ENCODE data around the gene DLGAP4. TPM values are rescaled to one million over a fixed set of nuclear protein-coding genes. Genes with fewer than 3 reads are reported as not detected.

DLGAP4 gene
- total and polyA plus RNA-seq, 3 experiments from 2014 or later = 15.5 to 19.3 (median 19.1) TPM

DNA sequence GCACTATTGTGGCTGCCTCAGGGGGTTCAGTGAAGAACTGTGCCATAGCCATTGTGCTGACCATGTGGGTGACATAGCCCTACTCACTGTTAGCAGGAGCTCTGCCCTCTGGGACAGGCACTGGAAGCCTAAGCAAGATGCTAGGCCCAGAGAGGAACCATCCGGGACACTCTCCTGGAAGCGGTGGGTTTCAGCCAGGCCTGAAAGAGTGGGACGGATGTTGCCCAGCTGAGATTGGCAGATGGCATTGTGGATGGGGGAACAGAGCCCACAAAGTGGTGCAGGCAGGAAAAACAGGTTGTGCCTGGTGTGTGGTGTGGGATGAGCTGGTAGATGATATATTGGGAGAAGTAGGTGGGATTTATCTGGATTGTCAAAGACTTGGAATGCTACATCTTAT is 40.1 kb downstream of the DLGAP4 start:
- H3K36me3 ChIP-seq (ENCODE audit: insufficient read depth, low read length) = no peaks in the 10 kb centered on the region
- DNase-seq = no peak
- Mint-ChIP-seq H3K4me1 (no peaks in the 10 kb centered on the region), H3K4me3 (no peak overlapping the region), H3K9me3 (no peaks in the 10 kb centered on the region), H3K36me3 (no peaks in the 10 kb centered on the region), H3K27ac (no peak overlapping the region), H3K27me3 (peaks cover 10 to 24% of the 10 kb centered on the region in 2 donors)
- no peaks in the 10 kb centered on the region for H3K27me3 ChIP-seq (ENCODE audit: insufficient read depth, low read length, poor library complexity, severe bottlenecking)
- no peaks in the 10 kb centered on the region for H3K9me3 ChIP-seq (ENCODE audit: low read length)
- ChIA-PET CTCF (no interaction called here), POLR2A (no interaction called here)
- H3K4me3 ChIP-seq (ENCODE audit: low read length) = no peak overlapping the region
- no peak overlapping the region for H3K27ac ChIP-seq (ENCODE audit: low read depth, low read length)
- no peaks in the 10 kb centered on the region for H3K4me1 ChIP-seq (ENCODE audit: insufficient read depth, low read length)

DNA sequence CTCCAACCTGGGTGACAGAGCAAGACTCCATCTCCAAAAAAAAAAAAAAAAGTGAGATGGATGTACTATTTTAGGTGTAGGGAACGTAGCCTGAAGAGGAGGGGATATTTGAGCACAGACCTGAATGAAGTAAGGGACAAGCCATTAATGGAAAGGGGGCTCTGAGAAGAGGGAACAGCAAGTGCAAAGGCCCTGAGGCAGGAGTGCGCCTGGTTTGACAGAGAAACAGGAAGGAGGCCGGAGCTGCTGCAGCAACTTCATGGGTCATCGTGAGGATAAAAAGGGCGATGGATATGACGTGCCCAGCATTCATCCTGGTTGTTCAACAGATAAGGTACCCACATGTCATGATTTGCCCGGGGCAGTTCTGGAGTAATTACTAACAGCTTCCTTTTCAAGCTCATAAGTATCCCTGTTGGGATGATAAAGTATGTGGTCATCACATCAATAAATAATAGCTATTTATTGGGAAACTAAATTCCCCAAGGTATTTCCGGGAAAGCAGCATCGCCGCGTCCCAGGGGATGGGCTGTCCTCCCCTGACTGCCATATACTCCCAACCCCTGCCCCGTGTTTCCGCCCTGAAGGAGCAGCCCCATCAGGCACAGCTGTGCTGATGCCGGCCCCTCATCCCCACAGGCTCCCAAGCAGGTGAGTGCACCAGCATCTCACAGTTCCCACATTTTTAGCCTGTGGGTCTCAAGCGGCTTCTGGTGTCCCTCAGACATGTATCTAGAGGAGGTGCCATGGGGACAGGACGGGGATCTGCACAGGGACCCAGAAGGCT is 43.4 kb downstream of the DLGAP4 start:
- Mint-ChIP-seq H3K36me3 (no peaks in the 10 kb centered on the region), H3K27me3 (peaks cover 12 to 28% of the 10 kb centered on the region in 2 donors), H3K9me3 (no peaks in the 10 kb centered on the region), H3K27ac (no peak overlapping the region), H3K4me1 (no peaks in the 10 kb centered on the region), H3K4me3 (no peak overlapping the region)
- H3K36me3 ChIP-seq (ENCODE audit: insufficient read depth, low read length) = no peaks in the 10 kb centered on the region
- H3K27ac ChIP-seq (ENCODE audit: low read depth, low read length) = no peak overlapping the region
- ChIA-PET POLR2A (no interaction called here), CTCF (no interaction called here)
- no peaks in the 10 kb centered on the region for H3K4me1 ChIP-seq (ENCODE audit: insufficient read depth, low read length)
- DNase-seq = no peak
- H3K27me3 ChIP-seq (ENCODE audit: insufficient read depth, low read length, poor library complexity, severe bottlenecking) = no peaks in the 10 kb centered on the region
- H3K4me3 ChIP-seq (ENCODE audit: low read length) = no peak overlapping the region
- no peaks in the 10 kb centered on the region for H3K9me3 ChIP-seq (ENCODE audit: low read length)

DNA sequence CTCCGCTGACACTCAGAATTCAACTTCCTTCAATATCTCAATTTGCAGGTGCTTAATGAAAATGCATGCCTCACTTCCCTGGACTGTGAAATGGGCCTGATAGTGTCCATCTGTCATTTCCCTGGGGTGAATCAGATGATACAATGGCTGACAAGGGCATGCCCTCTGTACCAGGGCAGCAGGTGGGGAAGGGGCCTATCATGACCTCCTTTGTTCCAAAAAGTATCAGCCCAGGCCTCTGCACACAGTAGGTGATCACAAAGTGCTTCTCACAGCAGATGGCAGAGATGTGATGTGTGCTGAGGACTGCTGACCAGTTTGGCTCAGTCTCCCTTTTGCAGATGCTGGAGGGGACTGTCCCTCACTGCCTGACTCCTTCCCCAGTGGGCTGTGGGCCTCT is 44.3 kb downstream of the DLGAP4 start:
- Mint-ChIP-seq H3K4me3 (no peak overlapping the region), H3K4me1 (no peaks in the 10 kb centered on the region), H3K27me3 (peaks cover 10 to 28% of the 10 kb centered on the region in 2 donors), H3K9me3 (no peaks in the 10 kb centered on the region), H3K27ac (no peak overlapping the region), H3K36me3 (no peaks in the 10 kb centered on the region)
- Histone ChIP-seq H3K27me3 (ENCODE audit: insufficient read depth, low read length, poor library complexity, severe bottlenecking) (no peaks in the 10 kb centered on the region), H3K4me3 (ENCODE audit: low read length) (no peak overlapping the region), H3K4me1 (ENCODE audit: insufficient read depth, low read length) (no peaks in the 10 kb centered on the region), H3K36me3 (ENCODE audit: insufficient read depth, low read length) (no peaks in the 10 kb centered on the region), H3K9me3 (ENCODE audit: low read length) (no peaks in the 10 kb centered on the region), H3K27ac (ENCODE audit: low read depth, low read length) (no peak overlapping the region)
- POLR2A ChIA-PET = no interaction called here
- no peak for DNase-seq
- CTCF ChIA-PET = no interaction called here

DNA sequence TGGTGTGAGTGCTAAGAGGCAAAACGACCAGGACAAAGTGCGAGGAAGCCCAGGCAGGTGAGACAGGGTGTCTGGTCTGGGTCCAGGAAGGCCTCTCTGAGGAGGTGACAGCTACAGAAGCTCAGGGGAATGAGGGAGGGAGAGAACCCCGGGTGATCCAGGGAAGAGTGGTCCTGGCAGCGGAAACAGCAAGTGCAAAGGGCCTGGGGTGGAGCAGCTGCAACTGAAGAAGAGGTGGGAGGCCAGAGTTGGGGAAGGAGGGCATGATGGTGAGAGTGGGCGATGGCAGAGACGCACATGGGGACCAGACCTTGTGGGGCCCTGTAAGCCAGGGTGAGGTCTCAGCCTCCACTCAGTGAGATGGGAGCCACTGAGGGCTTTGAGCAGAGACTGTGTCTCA is 45.8 kb downstream of the DLGAP4 start:
- H3K36me3 ChIP-seq (ENCODE audit: insufficient read depth, low read length) = no peaks in the 10 kb centered on the region
- no peaks in the 10 kb centered on the region for H3K27me3 ChIP-seq (ENCODE audit: insufficient read depth, low read length, poor library complexity, severe bottlenecking)
- H3K4me3 Mint-ChIP-seq = no peak overlapping the region
- no peaks in the 10 kb centered on the region for H3K4me1 ChIP-seq (ENCODE audit: insufficient read depth, low read length)
- POLR2A ChIA-PET = no interaction called here
- DNase-seq = no peak
- peak overlapping the region in 1 of 8 donors; percentile 58 for H3K27ac Mint-ChIP-seq
- CTCF ChIA-PET = no interaction called here
- H3K4me1 Mint-ChIP-seq = no peaks in the 10 kb centered on the region
- H3K9me3 Mint-ChIP-seq = no peaks in the 10 kb centered on the region
- peaks cover 12 to 33% of the 10 kb centered on the region in 2 donors for H3K27me3 Mint-ChIP-seq
- no peak overlapping the region for H3K27ac ChIP-seq (ENCODE audit: low read depth, low read length)
- no peak overlapping the region for H3K4me3 ChIP-seq (ENCODE audit: low read length)
- H3K36me3 Mint-ChIP-seq = no peaks in the 10 kb centered on the region
- no peaks in the 10 kb centered on the region for H3K9me3 ChIP-seq (ENCODE audit: low read length)

DNA sequence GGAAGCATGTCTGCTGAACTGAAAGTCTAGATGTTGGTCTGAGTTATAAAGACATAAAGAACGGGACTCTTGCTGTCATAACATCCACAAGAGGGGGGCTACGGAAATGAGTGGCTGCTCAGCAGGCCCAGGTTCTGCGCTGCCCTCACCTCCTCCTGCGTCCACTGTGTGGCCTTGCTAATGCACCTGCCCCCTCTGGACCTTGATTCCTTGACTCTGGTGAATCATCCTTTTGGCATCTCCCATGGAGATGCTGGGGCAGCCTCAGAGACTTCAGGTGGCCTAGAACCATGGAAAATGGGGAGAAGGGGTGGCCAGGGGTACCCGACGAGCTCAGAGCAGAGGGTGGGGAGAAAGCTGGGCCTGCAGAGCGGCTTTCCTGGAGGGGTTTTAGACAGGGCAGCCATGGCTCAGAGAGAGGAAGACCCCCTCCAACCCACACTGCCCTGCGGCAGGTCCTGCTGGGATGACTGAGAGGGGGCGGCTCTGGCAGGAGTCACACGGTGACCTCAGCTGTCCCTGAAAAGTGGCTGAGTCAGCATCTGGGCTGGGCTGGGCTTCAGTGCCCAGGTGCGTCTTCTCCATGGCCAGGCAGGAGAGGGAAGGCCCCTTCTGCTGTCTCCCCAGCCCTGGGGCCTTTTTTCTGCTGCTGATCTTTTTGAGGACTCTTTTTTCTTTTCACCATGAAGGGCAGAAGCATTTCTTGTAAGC is 46.9 kb downstream of the DLGAP4 start:
- Histone ChIP-seq H3K4me3 (ENCODE audit: low read length) (no peak overlapping the region), H3K27me3 (ENCODE audit: insufficient read depth, low read length, poor library complexity, severe bottlenecking) (no peaks in the 10 kb centered on the region), H3K4me1 (ENCODE audit: insufficient read depth, low read length) (no peaks in the 10 kb centered on the region), H3K9me3 (ENCODE audit: low read length) (no peaks in the 10 kb centered on the region), H3K27ac (ENCODE audit: low read depth, low read length) (no peak overlapping the region), H3K36me3 (ENCODE audit: insufficient read depth, low read length) (no peaks in the 10 kb centered on the region)
- Mint-ChIP-seq H3K27ac (peak overlapping the region in 1 of 8 donors; percentile 65), H3K36me3 (no peaks in the 10 kb centered on the region), H3K27me3 (peaks cover 16 to 38% of the 10 kb centered on the region in 2 donors), H3K4me1 (no peaks in the 10 kb centered on the region), H3K4me3 (no peak overlapping the region), H3K9me3 (no peaks in the 10 kb centered on the region)
- POLR2A ChIA-PET = no interaction called here
- CTCF ChIA-PET = no interaction called here
- DNase-seq = no peak

DNA sequence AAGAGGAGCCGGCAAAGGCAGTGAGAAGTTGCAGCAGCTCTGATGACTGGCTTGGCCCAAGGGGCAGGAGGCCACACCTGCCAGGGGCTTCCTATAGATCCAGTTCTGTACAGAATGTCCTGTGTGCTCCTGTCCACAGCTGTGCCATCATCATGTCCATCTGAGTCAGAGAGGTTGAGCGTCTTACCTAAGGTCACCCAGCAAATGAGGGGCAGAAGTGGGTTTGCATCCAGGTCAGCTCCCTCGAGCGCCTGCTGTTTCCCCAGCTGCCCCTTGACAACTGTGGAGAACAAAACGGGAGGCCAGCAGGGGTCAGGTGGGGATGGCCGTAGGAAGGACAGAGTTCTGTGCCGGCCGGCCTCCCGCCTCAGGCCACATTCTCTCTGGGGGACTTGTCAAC is 47.6 kb downstream of the DLGAP4 start:
- no peaks in the 10 kb centered on the region for H3K27me3 ChIP-seq (ENCODE audit: insufficient read depth, low read length, poor library complexity, severe bottlenecking)
- no peaks in the 10 kb centered on the region for H3K9me3 ChIP-seq (ENCODE audit: low read length)
- Mint-ChIP-seq H3K4me1 (no peaks in the 10 kb centered on the region), H3K27ac (no peak overlapping the region), H3K9me3 (no peaks in the 10 kb centered on the region), H3K27me3 (peaks cover 16 to 41% of the 10 kb centered on the region in 2 donors), H3K36me3 (no peaks in the 10 kb centered on the region), H3K4me3 (no peak overlapping the region)
- no peak for DNase-seq
- POLR2A ChIA-PET = no interaction called here
- H3K27ac ChIP-seq (ENCODE audit: low read depth, low read length) = no peak overlapping the region
- no peak overlapping the region for H3K4me3 ChIP-seq (ENCODE audit: low read length)
- CTCF ChIA-PET = no interaction called here
- H3K36me3 ChIP-seq (ENCODE audit: insufficient read depth, low read length) = no peaks in the 10 kb centered on the region
- no peaks in the 10 kb centered on the region for H3K4me1 ChIP-seq (ENCODE audit: insufficient read depth, low read length)

DNA sequence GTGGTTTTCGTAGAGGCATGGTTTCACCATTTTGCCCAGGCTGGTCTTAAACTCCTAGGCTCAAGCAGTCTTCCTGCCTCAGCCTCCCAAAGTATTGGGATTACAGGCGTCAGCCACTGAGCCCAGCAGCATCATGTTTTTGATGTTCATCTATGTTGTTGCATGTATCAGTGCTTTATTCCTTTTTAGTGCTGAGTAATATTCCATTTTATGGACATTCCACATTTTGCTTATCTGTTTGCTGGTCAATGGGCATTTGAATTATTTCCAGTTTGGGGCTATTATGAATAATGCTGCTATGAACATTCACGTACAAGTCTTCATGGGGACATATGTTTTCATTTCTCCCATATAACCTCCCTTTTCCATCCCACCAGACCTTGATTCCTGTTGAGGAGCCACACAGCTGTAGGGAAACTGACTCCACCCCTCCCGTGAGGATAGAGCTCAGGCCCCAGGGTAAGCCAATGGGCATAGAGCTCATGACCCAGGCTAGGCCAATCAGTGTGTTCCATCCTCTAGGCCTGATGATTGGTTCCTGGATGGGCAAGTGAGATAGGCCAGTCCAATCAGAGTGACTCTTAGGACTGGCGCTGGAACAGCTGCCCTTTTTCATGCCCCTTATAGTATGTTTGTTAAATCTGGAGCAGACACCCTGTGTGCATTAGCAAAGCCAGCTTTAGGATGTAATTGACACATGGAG is 49.5 kb downstream of the DLGAP4 start:
- Mint-ChIP-seq H3K4me1 (no peaks in the 10 kb centered on the region), H3K4me3 (no peak overlapping the region), H3K9me3 (no peaks in the 10 kb centered on the region), H3K36me3 (no peaks in the 10 kb centered on the region), H3K27me3 (peaks cover 20 to 42% of the 10 kb centered on the region in 2 donors), H3K27ac (no peak overlapping the region)
- CTCF ChIA-PET = no interaction called here
- no peaks in the 10 kb centered on the region for H3K27me3 ChIP-seq (ENCODE audit: insufficient read depth, low read length, poor library complexity, severe bottlenecking)
- no peak overlapping the region for H3K27ac ChIP-seq (ENCODE audit: low read depth, low read length)
- POLR2A ChIA-PET = no interaction called here
- H3K4me3 ChIP-seq (ENCODE audit: low read length) = no peak overlapping the region
- H3K4me1 ChIP-seq (ENCODE audit: insufficient read depth, low read length) = no peaks in the 10 kb centered on the region
- no peak for DNase-seq
- H3K36me3 ChIP-seq (ENCODE audit: insufficient read depth, low read length) = no peaks in the 10 kb centered on the region
- no peaks in the 10 kb centered on the region for H3K9me3 ChIP-seq (ENCODE audit: low read length)

DNA sequence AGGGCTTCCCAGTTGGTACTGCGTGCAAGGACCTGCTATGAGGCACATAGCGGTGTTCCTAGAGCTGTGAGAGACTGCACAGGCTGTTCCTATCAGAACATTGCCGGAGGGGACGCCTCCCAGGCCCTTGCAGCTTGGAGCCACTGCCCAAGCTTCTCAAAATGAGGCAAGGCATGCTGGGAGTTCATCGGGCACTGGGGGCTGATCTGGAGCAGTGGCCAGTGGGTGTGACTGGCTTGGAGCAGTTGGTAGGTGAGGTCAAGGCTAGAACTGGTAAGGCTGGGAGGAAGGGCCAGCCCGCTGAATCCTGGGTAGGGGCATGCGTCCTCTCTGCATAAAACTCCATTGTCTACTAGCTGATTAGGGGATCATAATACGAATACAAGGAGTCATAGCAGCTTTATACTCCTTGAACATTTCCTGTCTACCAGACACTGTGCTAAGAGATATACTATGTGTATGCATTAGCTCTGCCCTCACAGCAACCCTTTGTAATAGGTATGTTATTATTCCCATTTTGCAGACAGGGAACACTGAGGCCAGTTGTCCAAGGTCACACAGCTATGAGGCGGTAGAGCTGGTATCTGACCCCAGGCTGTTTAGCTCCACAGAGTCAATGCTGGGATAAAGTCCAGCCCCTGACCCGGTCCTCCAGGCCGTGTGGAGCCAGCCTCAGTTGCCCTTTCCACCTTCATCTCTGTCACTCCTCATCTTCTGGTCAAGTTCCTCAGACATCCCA is 53.7 kb downstream of the DLGAP4 start:
- H3K4me3 Mint-ChIP-seq = no peak overlapping the region
- no peak overlapping the region for H3K27ac Mint-ChIP-seq
- Histone ChIP-seq H3K27ac (ENCODE audit: low read depth, low read length) (no peak overlapping the region), H3K9me3 (ENCODE audit: low read length) (no peaks in the 10 kb centered on the region), H3K4me1 (ENCODE audit: insufficient read depth, low read length) (no peaks in the 10 kb centered on the region), H3K4me3 (ENCODE audit: low read length) (no peak overlapping the region), H3K27me3 (ENCODE audit: insufficient read depth, low read length, poor library complexity, severe bottlenecking) (no peaks in the 10 kb centered on the region), H3K36me3 (ENCODE audit: insufficient read depth, low read length) (no peaks in the 10 kb centered on the region)
- ChIA-PET POLR2A (interaction anchor here (0.6 kb wide), 1 partner anchor 142 kb away, joined by 3 read pairs; no protein-coding TSS in a partner anchor), CTCF (no interaction called here)
- H3K27me3 Mint-ChIP-seq = peaks cover 15 to 34% of the 10 kb centered on the region in 2 donors
- H3K4me1 Mint-ChIP-seq = no peaks in the 10 kb centered on the region
- H3K36me3 Mint-ChIP-seq = no peaks in the 10 kb centered on the region
- DNase-seq = no peak
- H3K9me3 Mint-ChIP-seq = no peaks in the 10 kb centered on the region
